CD8-positive, alpha-beta memory T cell (primary cell): ENCODE data around the gene UBXN10. TPM values are rescaled to one million over a fixed set of nuclear protein-coding genes. Genes with fewer than 3 reads are reported as not detected.

Experiments used
- CTCF ChIA-PET: fragments of 350-600 bp; sonication (Branson Sonifier 250); formaldehyde crosslinking; loops from one replicate; lab custom pipeline; 2021; ENCODE audit warnings: antibody characterized with exemption; lab: Charles Lee
- POLR2A ChIA-PET: fragments of 350-600 bp; sonication (Branson Sonifier 250); formaldehyde crosslinking; loops from one replicate; lab custom pipeline; 2021; ENCODE audit warnings: antibody characterized with exemption; lab: Charles Lee
- DNase-seq, 5 donors: peaks; one replicate each; pipeline versions ENCODE4 v3.0.0 to v3.0.0-alpha.2; 2020 to 2022; ENCODE audit warnings: mixed read lengths in 1 of 5
- H3K27ac ChIP-seq: one replicate; pipeline ENCODE4 v1.7.0; 2013; ENCODE audit warnings: low read depth, mild to moderate bottlenecking, low read length, moderate library complexity
- H3K27me3 ChIP-seq: 2 replicates; pipeline ENCODE4 v1.7.0; 2013; ENCODE audit warnings: low read length, mild to moderate bottlenecking; ENCODE audit not compliant: insufficient read depth, poor library complexity, severe bottlenecking
- H3K36me3 ChIP-seq: 2 replicates; pipeline ENCODE4 v1.7.0; 2013; ENCODE audit warnings: mild to moderate bottlenecking, low read length, moderate library complexity; ENCODE audit not compliant: insufficient read depth
- H3K4me1 ChIP-seq: 2 replicates; pipeline ENCODE4 v1.7.0; 2013; ENCODE audit warnings: mild to moderate bottlenecking, low read length, moderate library complexity; ENCODE audit not compliant: insufficient read depth
- H3K4me3 ChIP-seq: 2 replicates; pipeline ENCODE4 v1.7.0; 2013; ENCODE audit warnings: mild to moderate bottlenecking, low read length
- H3K9me3 ChIP-seq: 2 replicates; pipeline ENCODE4 v1.7.0; 2013; ENCODE audit warnings: mild to moderate bottlenecking, low read length
- H3K27ac Mint-ChIP-seq, 8 donors: one replicate each; pipeline ENCODE4 v1.8.0; 2020 to 2021; ENCODE audit warnings: mixed read lengths in 8 of 8, mild to moderate bottlenecking in 6 of 8, inconsistent platforms in 3 of 8, moderate library complexity in 3 of 8
- H3K27me3 Mint-ChIP-seq, 2 donors: one replicate each; pipeline ENCODE4 v1.8.0; 2020 to 2021; ENCODE audit warnings: mixed read lengths in 2 of 2, mild to moderate bottlenecking in 1 of 2, moderate library complexity in 1 of 2
- H3K36me3 Mint-ChIP-seq, 3 donors: one replicate each; pipeline ENCODE4 v1.8.0; 2020 to 2021; ENCODE audit warnings: mixed read lengths in 3 of 3, inconsistent platforms in 1 of 3, mild to moderate bottlenecking in 1 of 3
- H3K4me1 Mint-ChIP-seq, 3 donors: one replicate each; pipeline ENCODE4 v1.8.0; 2020 to 2021; ENCODE audit warnings: mixed read lengths in 3 of 3, inconsistent platforms in 1 of 3, mild to moderate bottlenecking in 1 of 3
- H3K4me3 Mint-ChIP-seq, 7 donors: one replicate each; pipeline ENCODE4 v1.8.0; 2020 to 2021; ENCODE audit warnings: mixed read lengths in 7 of 7, mild to moderate bottlenecking in 6 of 7, moderate library complexity in 4 of 7, inconsistent platforms in 2 of 7
- H3K9me3 Mint-ChIP-seq, 5 donors: one replicate each; pipeline ENCODE4 v1.8.0; 2020 to 2022; ENCODE audit warnings: mixed read lengths in 5 of 5, mild to moderate bottlenecking in 3 of 5, moderate library complexity in 2 of 5, inconsistent platforms in 1 of 5
- polyA plus RNA-seq: library from polyadenylated mRNA; unstranded; fragments of 300-500 nt; fragmentation: Illumina TruSeq; gene quantifications from one replicate; pipeline ENCODE4 v1.2.3, GENCODE V29; 2021
- total RNA-seq, 2 experiments: library from RNA; stranded (reverse); gene quantifications; one replicate each; pipeline ENCODE4 v1.2.3, GENCODE V29; 2021

UBXN10 gene
- total and polyA plus RNA-seq, 3 experiments from 2014 or later: 0.38 to 1.4 (median 0.50) TPM

DNA sequence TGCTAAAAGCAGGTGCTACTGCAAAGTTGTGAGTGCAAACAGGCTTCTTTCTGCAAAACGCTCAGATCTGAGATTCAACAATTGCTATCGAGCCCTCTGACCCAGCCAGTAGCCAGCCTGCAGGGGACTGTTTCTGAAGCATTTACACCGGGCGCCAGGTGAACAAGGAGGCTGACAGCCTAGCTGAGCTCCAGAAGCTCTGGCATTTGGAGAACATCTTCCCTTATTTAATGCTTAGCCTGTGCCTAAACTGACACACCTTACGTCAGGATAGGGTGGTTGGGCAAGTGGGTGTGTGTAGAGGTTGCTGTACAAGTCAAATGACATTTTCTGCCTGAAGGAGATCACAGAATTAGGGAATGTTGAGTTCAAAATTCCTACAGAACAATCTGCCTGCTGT lies 16.3 kb downstream of the UBXN10 start:
- no peak overlapping the region for H3K27ac ChIP-seq
- Mint-ChIP-seq H3K27me3 (peaks cover 19 to 35% of the 10 kb centered on the region in 2 donors), H3K27ac (no peak overlapping the region), H3K9me3 (no peaks in the 10 kb centered on the region), H3K4me3 (no peak overlapping the region), H3K4me1 (no peaks in the 10 kb centered on the region), H3K36me3 (no peaks in the 10 kb centered on the region)
- H3K9me3 ChIP-seq: no peaks in the 10 kb centered on the region
- DNase-seq: no peak
- H3K4me3 ChIP-seq: no peak overlapping the region
- ChIA-PET POLR2A (no interaction called here), CTCF (interaction anchor here (1.8 kb wide), 1 partner anchor 10 kb away, joined by 8 read pairs; no protein-coding TSS in a partner anchor)
- H3K36me3 ChIP-seq: no peaks in the 10 kb centered on the region
- no peaks in the 10 kb centered on the region for H3K27me3 ChIP-seq
- H3K4me1 ChIP-seq: no peaks in the 10 kb centered on the region

DNA sequence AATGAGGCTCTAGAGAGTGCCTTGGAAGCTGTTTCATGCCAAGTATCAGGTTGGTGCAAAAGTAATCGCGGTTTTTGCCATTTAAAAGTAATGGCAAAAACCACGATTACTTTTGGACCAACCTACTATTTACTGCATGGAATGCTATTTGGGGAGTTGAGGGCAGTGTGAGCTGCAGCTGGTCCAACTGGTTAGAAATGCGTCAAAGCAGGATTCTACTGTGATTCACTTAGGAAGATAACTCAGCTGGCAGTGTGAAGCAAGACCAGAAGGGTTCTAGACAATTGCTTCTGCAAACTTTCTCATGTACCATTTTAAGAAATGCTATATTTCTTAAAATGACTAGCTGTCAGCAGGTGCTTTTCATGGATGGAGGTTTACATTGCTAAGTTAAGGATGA lies 21.6 kb downstream of the UBXN10 start:
- Mint-ChIP-seq H3K27ac (no peak overlapping the region), H3K9me3 (no peaks in the 10 kb centered on the region), H3K4me1 (peaks cover 2 to 9% (median 3%) of the 10 kb centered on the region in 3 donors), H3K4me3 (no peak overlapping the region), H3K36me3 (no peaks in the 10 kb centered on the region), H3K27me3 (peaks cover 7 to 39% of the 10 kb centered on the region in 2 donors)
- Histone ChIP-seq H3K4me1 (peaks cover 4% of the 10 kb centered on the region), H3K36me3 (no peaks in the 10 kb centered on the region), H3K9me3 (no peaks in the 10 kb centered on the region), H3K27me3 (peaks cover 4% of the 10 kb centered on the region), H3K4me3 (no peak overlapping the region), H3K27ac (no peak overlapping the region)
- CTCF ChIA-PET: interaction anchor here (1.6 to 2.1 kb wide), 3 partner anchors 10 to 287 kb away, joined by 4 to 7 read pairs (median 4); no protein-coding TSS in a partner anchor
- DNase-seq: no peak
- POLR2A ChIA-PET: no interaction called here

GRCh38 chr1:20209471-20209870 lies 23.6 kb downstream of the UBXN10 start:
- peaks cover 12% of the 10 kb centered on the region for H3K4me1 ChIP-seq
- POLR2A ChIA-PET: no interaction called here
- H3K4me3 ChIP-seq: no peak overlapping the region
- Mint-ChIP-seq H3K4me3 (no peak overlapping the region), H3K9me3 (no peaks in the 10 kb centered on the region), H3K27me3 (peaks cover 7 to 36% of the 10 kb centered on the region in 2 donors), H3K36me3 (no peaks in the 10 kb centered on the region), H3K27ac (no peak overlapping the region), H3K4me1 (peaks cover 7 to 14% (median 9%) of the 10 kb centered on the region in 3 donors)
- no peaks in the 10 kb centered on the region for H3K36me3 ChIP-seq
- CTCF ChIA-PET: no interaction called here
- DNase-seq: no peak
- peaks cover 4% of the 10 kb centered on the region for H3K27me3 ChIP-seq
- H3K27ac ChIP-seq: no peak overlapping the region
- no peaks in the 10 kb centered on the region for H3K9me3 ChIP-seq

- H3K36me3 Mint-ChIP-seq: no peaks in the 10 kb centered on the region
- no peak overlapping the region for H3K27ac ChIP-seq
- peaks cover 14 to 48% of the 10 kb centered on the region in 2 donors for H3K27me3 Mint-ChIP-seq
- peaks cover 7 to 14% (median 9%) of the 10 kb centered on the region in 3 donors for H3K4me1 Mint-ChIP-seq
- H3K4me3 ChIP-seq: no peak overlapping the region
- H3K27ac Mint-ChIP-seq: no peak overlapping the region
- H3K4me3 Mint-ChIP-seq: no peak overlapping the region
- ChIA-PET CTCF (interaction anchor here (0.6 to 3.2 kb wide), 3 partner anchors 280 to 998 kb away, joined by 3 to 41 read pairs (median 3); no protein-coding TSS in a partner anchor), POLR2A (no interaction called here)
- DNase-seq: no peak
- H3K36me3 ChIP-seq: no peaks in the 10 kb centered on the region
- no peaks in the 10 kb centered on the region for H3K9me3 Mint-ChIP-seq
- peaks cover 12% of the 10 kb centered on the region for H3K4me1 ChIP-seq
- H3K27me3 ChIP-seq: peaks cover 4% of the 10 kb centered on the region
- H3K9me3 ChIP-seq: no peaks in the 10 kb centered on the region
Observed at GRCh38 chr1:20210736-20211460, 25.0 kb downstream of the UBXN10 start.

GRCh38 chr1:20211511-20211931 lies 25.6 kb downstream of the UBXN10 start:
- no peak overlapping the region for H3K4me3 ChIP-seq
- peaks cover 7 to 14% (median 9%) of the 10 kb centered on the region in 3 donors for H3K4me1 Mint-ChIP-seq
- POLR2A ChIA-PET: no interaction called here
- H3K4me3 Mint-ChIP-seq: peak overlapping the region in 1 of 7 donors; percentile 54
- peaks cover 16 to 54% of the 10 kb centered on the region in 2 donors for H3K27me3 Mint-ChIP-seq
- H3K27ac ChIP-seq: no peak overlapping the region
- H3K36me3 Mint-ChIP-seq: no peaks in the 10 kb centered on the region
- peaks cover 12% of the 10 kb centered on the region for H3K4me1 ChIP-seq
- no peaks in the 10 kb centered on the region for H3K9me3 ChIP-seq
- no peaks in the 10 kb centered on the region for H3K36me3 ChIP-seq
- H3K9me3 Mint-ChIP-seq: peaks cover 0 to 2% (median 0%) of the 10 kb centered on the region in 5 donors
- no peak overlapping the region for H3K27ac Mint-ChIP-seq
- CTCF ChIA-PET: interaction anchor here (0.6 to 3.2 kb wide), 5 partner anchors 8 to 998 kb away, joined by 3 to 41 read pairs (median 8); no protein-coding TSS in a partner anchor
- DNase-seq: no peak
- H3K27me3 ChIP-seq: peaks cover 4% of the 10 kb centered on the region

DNA sequence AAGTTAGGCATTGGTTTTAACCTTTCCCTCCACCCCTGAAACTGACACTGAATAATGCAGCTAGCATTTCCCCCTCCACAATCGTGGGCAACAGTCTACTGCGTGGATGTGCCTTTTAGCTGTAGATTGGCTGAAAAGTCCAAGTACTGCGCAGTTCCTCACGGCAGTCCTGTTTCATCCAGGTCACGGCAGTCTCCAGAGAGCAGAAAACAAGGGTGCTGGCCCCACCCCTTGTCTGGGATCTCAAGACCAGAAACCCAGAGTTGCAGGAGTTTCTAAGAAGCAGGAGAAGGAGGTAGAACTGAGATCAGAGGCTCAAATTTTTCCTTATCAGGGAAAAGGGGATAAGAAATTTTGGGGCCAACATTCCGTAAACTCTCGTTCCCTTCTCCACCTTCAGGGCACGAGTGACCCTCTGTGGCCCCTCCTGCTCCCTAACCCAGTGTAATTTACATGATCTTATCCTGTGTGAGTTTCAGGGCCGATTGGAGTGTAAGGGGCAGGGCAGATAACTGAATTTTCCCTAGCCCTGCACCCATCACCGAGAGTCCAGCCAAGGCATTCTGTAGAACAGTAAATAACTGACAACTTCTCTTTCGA lies 26.3 kb downstream of the UBXN10 start:
- DNase-seq: no peak
- Mint-ChIP-seq H3K9me3 (peaks cover 0 to 4% (median 0%) of the 10 kb centered on the region in 5 donors), H3K36me3 (no peaks in the 10 kb centered on the region), H3K4me1 (peaks cover 7 to 14% (median 9%) of the 10 kb centered on the region in 3 donors), H3K4me3 (peak overlapping the region in 5 of 7 donors; percentile 11 to 54 (median 28)), H3K27ac (peak overlapping the region in 1 of 8 donors; percentile 19), H3K27me3 (peaks cover 21 to 56% of the 10 kb centered on the region in 2 donors)
- H3K27ac ChIP-seq: no peak overlapping the region
- peaks cover 4% of the 10 kb centered on the region for H3K27me3 ChIP-seq
- H3K4me3 ChIP-seq: no peak overlapping the region
- ChIA-PET POLR2A (interaction anchor here (0.6 kb wide), 1 partner anchor 311 kb away, joined by 3 read pairs; no protein-coding TSS in a partner anchor), CTCF (interaction anchor here (0.7 to 3.2 kb wide), 21 partner anchors 9 to 291 kb away, joined by 3 to 41 read pairs (median 4); partner anchors contain the start of genes CAMK2N1, PLA2G2C and UBXN10)
- no peaks in the 10 kb centered on the region for H3K36me3 ChIP-seq
- H3K4me1 ChIP-seq: peaks cover 12% of the 10 kb centered on the region
- no peaks in the 10 kb centered on the region for H3K9me3 ChIP-seq

- peaks cover 7 to 14% (median 9%) of the 10 kb centered on the region in 3 donors for H3K4me1 Mint-ChIP-seq
- POLR2A ChIA-PET: interaction anchor here (0.6 to 0.7 kb wide), 2 partner anchors 310 to 1251 kb away, joined by 3 to 12 read pairs; no protein-coding TSS in a partner anchor
- peak; percentile 32 to 69 (median 49) for DNase-seq
- peak overlapping the region in 2 of 8 donors; percentile 19 to 34 for H3K27ac Mint-ChIP-seq
- peaks cover 24 to 56% of the 10 kb centered on the region in 2 donors for H3K27me3 Mint-ChIP-seq
- peaks cover 0 to 4% (median 0%) of the 10 kb centered on the region in 5 donors for H3K9me3 Mint-ChIP-seq
- H3K36me3 Mint-ChIP-seq: no peaks in the 10 kb centered on the region
- CTCF ChIA-PET: interaction anchor here (0.7 to 3.2 kb wide), 27 partner anchors 10 to 330 kb away, joined by 3 to 41 read pairs (median 4); partner anchors contain the start of genes CAMK2N1, PLA2G2C and UBXN10
- peaks cover 12% of the 10 kb centered on the region for H3K4me1 ChIP-seq
- H3K4me3 Mint-ChIP-seq: peak overlapping the region in 6 of 7 donors; percentile 11 to 54 (median 37)
- H3K36me3 ChIP-seq: no peaks in the 10 kb centered on the region
- H3K27ac ChIP-seq: no peak overlapping the region
- no peak overlapping the region for H3K4me3 ChIP-seq
- peaks cover 4% of the 10 kb centered on the region for H3K27me3 ChIP-seq
- no peaks in the 10 kb centered on the region for H3K9me3 ChIP-seq
Observed at GRCh38 chr1:20212685-20213331, 26.9 kb downstream of the UBXN10 start.
